SIG-M5 treated with dmso at 0.1 percent for 504 hours (cell line): Measurements from ENCODE around the gene FOXJ1.
"Not testable (repeated sequence)": the region's sequence is repeated elsewhere in the genome, so short reads cannot be mapped to it uniquely, and the experiment has no call there.

Experiments
- DNase-seq: peaks from one replicate; lab custom pipeline; 2025; ENCODE audit not compliant: unreplicated experiment; lab: John Stamatoyannopoulos, UW

The FOXJ1 gene, protein sequence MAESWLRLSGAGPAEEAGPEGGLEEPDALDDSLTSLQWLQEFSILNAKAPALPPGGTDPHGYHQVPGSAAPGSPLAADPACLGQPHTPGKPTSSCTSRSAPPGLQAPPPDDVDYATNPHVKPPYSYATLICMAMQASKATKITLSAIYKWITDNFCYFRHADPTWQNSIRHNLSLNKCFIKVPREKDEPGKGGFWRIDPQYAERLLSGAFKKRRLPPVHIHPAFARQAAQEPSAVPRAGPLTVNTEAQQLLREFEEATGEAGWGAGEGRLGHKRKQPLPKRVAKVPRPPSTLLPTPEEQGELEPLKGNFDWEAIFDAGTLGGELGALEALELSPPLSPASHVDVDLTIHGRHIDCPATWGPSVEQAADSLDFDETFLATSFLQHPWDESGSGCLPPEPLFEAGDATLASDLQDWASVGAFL

DNA sequence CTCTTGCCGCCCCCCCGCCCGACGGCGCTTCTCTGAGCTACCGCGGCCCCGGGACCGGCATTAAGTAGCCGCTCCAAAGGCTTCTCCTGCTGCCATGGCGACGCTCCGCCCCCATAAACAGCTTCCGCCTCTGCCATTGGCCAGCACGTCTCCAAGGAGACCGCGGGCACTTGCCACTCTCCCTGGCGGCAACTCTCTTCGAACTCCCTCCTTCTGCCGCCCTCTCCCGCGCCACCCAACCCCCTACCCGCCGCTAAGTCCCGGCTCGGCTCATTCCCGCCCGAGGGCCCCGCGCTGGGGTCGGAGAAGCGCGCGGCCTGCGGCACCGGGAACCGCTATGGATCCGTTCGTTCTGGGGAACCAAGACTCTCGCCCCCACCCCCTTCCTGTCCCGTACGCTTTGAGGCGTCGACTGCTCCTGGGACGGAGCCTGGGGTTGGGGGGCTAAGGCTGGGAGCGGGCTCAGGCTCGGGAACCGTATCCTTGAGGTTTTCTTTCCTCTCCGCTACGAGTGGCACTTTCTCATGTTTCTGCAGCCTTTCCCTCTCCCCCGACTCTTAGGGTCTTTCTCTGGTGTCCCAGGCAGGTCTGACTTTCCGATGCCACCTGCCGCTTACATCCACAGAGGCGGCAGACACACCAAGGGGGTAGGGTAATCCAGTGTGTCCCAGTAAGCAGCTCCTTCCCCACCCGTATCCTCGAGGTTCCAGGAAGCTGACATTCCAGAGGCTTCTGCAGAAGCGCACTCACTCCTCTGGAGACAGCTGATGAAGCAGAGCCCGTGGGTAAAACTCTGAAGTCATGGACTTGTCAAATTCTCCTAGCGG is at the start of gene FOXJ1:
Gene FOXJ1 (minus strand): TSS at position 34 of the 827 bp plus-strand sequence. CDS start 850 bp downstream, outside the sequence.
- DNase-seq, result peak; percentile 81

DNA sequence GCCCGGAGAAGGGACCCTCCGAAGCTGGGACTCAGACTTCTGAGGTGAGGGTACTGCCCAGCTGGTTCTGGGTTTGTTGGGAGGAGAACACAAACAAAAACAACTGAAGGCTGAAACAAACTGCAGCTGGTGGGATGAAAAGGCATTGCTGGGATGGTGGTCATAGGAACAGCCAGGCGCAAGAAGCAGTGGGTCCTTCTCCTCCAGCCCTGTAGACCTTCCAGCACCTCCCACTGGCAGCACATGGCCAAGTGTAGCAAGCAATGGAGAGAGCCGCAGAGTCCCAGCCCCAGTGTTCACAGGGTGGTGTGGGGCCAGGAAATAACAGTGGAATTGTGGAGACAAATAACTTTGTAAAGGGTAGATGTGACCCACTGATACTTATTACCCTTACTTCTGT is 48.7 kb upstream of the FOXJ1 start:
- no peak for DNase-seq

DNA sequence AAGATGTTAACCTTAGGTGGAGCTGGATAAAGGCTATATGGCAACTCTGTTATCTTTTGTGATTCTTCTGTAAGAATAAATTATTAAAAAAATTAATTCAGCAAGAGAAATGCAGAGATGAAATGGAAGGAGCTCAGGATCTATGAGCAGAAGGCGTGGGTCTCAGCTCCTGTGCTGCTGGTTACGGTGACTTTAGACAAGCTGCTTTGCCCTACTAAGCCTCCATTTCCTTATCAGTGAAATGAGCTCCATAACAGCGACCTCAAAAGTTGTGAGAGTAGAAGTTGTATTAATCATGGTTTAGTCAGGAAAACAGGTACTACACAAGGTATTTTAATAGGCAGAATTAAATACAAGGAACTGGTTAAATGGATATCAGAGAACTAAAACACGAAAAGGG is 48.2 kb upstream of the FOXJ1 start:
- no peak for DNase-seq

DNA sequence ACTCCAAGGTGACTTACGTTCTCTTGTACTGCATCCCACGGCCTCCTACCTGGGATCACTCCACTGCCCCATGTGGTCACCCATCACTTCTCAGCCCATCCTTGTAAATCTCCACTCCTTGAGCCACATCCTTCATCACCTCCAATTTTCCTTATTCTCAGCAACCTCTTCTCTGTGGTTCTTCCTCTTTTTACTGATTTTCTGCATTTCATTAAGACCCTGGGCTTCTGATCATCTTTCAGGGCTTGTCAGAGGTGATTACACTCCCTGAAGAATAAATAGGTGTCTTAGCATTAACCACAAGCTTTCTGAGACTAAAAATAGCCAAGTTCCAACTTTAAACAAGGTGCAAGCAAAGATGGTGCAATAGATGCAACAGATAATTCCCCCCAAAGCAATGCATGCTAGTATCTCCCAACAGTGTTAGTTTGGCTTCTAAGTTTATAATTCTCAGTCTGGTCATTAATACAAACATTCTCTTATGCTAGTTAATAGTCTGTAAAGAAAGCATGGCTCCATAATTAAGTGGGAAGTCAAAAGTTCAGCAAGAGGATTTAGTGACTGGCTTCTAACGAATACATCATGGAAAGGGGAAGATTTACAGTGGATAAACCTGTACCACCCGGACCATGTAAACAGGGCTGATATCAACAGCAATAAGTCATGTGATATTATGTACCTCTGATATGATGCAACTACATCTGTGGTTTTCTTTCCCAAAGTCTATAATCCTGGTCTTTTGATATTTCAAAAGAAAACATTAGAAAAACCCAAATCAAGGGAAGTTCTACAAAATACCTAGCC is 47.4 kb upstream of the FOXJ1 start:
- no peak for DNase-seq

DNA sequence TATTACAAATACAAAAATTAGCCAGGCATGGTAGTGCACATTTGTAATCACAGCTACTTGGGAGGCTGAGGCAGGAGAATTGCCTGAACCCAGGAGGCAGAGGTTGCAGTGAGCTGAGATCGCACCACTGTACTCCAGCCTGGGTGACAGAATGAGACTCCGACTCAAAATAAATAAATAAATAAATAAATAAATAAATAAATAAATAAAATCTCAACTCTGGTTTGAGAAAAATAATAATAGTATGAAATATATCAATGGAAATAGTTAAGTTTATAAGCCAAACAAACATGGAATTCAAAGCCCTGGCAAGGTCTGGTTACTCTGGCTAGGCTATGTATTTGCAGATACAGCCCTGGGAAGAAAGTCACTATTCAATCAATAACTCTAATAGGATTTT is 45.7 kb upstream of the FOXJ1 start:
- not testable (repeated sequence) for DNase-seq

DNA sequence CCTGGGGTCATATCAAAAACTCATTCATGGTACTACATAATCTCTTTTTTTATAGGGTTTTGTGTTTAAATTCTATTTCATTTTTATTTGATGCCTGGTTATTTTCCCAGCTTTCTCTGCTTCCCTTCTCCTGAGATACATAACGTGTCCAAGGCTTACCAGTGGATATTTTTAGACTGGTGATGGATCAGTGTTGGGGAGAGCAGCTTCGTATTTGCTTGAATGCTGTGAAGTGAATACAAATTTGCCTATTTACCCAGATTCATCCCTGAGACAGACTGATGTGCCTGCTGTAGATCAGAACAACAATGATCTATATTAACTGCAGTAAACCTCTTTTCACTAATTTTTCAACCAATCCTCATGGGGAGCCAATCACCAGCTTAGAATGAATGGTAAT is 43.2 kb upstream of the FOXJ1 start:
- no peak for DNase-seq

DNA sequence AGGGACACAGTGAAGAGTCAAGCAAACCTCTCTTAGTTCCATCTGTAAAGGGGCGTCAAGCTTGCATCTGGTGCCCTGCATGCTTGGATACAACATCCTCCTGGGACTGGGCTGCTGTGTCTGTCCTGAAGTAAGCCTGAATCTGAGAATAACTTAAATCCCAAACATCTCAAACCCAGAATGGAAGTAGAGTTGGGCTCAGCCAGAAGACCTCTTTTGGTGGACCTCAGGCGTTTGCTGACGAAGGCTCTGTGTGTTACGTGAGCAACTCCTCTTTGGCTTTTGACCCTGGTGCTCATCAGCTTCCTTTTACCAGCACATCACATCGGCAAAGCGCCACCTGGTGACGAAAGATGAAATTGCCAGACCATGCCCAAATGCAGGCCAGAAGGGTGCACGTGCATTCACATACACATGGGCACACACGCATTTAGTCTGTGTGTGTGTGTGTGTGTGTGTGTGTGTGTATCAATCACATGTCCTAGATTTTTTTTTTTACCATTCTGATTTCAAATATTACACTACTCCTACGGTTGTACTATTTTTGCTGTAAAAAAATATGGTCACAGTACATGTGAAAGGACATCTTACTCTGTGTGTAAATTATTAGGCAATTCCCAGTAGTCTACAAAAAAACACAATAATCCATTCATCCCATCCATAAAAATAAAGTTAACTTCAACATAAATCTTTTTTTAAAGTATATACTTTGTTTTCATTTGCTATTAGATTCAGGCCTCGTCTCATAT is 41.1 kb upstream of the FOXJ1 start:
- DNase-seq, result peak; percentile 92

DNA sequence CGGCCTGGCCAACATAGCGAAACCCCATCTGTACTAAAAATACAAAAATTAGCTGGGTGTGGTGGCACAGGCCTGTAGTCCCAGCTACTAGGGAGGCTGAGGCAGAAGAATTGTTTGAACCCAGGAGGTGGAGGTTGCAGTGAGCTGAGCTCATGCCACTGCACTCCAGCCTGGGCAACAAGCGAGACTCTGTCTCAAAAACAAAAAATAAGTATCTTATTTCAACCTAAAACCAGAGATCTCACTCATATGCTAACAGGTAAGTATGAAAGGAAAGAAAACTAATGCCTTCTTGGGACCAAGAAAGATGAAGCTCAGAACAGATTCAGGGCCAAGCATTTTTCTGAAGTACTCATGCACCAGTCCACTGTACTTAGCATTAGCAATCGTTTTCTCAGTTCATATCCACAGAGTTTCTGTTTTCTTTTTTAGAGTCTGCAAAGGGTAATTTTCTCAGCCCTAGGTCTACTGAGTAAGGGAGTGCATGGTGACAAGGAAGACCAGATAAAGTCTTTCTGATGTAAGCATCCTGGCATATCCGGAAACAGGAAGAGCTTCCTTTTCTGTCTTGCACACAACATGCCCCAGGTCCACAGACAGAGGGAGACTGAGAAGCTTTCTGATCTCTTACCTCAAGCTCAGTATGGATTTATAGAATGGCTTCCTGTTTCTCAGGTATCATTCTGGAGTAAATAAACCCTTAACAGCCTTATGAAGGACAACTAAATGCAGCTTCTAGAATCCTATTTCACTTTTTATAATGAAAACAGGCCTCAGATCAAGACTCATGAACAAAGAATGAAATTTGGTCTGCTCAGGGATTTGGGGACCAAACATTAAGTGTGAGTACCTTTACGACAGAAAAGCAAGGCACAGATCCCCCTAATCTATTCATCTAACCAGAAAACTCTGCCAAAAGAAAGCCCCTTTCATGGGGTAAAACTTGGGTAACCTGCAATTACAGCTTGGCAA is 38.7 kb upstream of the FOXJ1 start:
- peak; percentile 18 for DNase-seq

DNA sequence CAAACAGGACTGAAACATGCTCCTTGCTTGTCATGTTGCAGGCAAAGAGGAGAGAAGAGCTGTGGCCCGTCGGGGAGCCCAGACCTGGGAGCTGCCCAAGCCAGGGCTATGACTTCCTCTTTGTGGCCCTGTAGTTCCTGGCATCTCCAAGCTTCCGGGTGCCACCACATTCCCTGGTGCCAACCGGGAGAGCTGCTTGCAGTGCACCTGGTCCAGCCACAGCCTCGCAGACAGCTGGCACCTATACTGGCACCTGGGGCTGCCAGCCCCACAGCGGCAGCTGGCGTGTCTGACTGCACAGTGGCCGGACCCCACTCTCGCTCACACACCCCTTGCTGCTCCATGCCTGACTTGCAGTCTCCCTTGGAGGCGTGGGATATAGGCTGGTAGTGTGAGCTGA is 37.1 kb upstream of the FOXJ1 start:
- no peak for DNase-seq

DNA sequence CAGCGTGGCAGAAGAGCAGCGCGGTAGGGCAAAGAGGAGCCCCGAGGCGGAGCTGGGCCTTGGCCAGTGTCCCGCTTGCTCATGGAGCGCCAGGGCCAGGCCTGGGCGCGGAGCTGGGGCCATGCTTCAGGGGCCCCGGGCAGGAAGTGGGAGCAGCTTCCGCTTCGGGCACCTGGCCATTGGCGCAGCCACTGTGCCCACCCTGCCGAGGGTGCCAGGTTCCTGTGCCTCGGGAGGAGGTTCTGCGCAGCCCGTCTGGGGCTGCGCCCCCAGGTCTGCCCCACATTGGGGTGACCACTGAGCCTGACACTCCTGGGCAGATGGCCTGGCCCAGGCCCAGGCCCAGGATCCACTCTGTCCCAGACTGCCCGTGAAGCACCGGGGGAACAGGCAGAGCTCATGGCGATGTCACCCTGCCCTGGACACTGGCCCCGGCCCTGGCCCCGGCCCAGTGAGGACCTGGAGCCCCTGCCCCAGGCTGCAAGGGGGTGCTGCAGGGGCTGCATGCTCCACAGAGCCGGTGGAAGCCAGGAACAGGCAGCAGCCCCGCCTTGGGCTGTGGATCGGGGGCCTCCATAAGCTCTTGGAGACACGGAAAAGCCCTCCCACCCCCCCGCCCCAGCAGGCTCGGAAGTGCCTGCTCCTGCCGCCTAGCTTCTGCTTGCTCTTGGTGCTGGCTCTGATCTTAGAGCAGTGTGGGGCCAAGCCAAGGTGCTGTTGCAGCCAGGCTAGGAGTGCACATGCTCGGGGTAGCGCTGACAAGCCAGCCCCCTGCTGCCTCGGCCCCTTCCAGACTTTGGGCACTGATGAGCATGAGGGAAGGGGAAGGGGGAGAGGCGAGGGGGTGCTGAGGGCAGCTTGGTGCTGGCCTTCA is 35.9 kb upstream of the FOXJ1 start:
- DNase-seq, result no peak

DNA sequence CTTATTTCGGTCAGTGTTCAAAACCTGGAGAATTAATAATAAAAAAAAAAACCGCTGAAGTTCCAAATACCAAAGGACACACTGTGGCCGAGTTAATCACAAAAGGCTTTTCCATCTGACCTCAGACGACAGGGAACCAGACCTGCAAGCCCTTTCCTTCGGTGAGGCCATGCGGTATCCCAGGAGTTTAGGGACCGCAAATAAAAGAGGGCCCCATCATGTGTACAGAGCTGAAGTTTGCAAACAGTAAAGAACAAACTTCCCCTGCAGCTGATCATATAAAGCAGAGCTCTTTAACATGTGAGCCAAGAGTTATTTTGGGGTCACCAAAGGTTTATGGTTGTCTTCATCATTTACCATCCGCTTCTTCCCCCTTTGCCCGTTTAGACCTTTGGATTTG is 33.0 kb upstream of the FOXJ1 start:
- DNase-seq, result no peak

DNA sequence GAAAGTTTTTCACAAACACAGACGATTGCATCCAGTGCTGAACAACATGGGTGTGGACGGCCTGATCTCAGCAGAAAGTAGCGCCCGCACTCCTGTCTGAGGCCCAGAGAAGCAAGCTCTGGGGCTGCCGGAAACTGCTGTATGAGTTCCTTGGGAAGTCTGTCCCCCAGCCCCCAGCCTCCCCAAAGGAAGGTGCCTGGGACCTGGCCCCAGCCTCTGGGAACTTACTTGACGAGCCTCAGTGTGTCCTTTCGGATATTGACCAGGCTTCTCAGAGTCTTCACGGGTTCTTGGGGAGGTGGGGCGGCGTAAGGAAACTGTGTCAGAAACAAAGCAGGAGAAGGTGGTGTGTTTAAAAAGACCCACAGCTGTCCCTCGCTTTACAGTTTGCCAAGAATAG is 32.4 kb upstream of the FOXJ1 start:
- DNase-seq, result no peak

DNA sequence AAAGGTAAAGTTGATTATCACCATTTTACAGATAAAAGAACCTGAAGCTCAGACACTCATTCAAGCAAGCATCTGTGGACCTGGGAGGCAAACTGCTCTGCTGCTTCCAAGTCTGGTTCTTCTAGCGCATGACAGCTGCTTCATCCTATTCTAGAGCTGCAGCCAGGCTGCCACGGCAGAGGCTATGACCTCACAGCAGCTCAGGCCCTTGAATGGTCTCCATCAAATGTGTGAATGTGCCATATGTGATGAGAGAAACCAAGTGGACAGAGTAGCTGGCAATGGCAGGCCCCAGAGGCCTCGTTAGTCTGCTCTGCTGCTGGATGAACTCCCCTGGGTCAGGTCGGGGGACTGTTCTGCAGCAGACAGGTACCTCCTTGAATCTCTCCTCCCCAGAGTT is 30.7 kb upstream of the FOXJ1 start:
- no peak for DNase-seq

DNA sequence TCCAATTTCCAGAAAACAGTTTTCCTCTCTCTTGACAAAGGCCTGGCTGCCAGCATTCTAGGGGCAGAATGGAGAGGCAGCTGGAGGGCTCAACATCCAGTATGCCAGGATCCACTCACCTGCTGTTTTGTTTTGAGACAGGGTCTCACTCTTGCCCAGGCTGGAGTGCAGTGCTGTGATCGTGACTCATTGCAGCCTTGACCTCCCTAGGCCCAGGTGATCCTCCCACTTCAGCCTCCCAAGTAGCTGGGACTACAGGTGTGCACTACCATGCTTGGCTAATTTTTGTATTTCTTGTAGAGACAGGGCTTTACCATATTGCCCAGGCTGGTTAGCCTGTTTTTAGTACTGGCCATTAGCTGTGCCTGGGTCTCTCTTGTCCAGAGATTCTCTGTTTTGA is 29.1 kb upstream of the FOXJ1 start:
- DNase-seq, result no peak

DNA sequence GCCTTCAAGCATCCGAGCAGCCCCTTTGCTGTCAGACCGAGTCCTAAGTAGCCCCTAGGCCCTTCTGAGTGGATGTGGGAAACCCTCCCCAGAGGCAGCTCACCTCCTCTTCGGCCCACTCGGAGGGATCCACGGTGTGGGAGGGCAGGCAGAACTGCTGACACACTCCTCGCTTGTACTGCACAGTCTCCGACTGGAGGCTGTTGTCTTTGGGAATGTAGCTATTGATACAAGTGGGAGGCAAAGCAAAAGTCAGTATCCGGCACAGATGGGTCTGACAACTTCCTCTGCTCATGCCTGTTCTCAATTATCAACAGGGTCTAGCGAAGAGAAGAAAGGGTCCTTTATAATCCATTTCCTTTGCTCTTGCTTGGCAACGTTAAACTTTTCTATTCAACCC is 25.9 kb upstream of the FOXJ1 start:
- DNase-seq, result no peak

DNA sequence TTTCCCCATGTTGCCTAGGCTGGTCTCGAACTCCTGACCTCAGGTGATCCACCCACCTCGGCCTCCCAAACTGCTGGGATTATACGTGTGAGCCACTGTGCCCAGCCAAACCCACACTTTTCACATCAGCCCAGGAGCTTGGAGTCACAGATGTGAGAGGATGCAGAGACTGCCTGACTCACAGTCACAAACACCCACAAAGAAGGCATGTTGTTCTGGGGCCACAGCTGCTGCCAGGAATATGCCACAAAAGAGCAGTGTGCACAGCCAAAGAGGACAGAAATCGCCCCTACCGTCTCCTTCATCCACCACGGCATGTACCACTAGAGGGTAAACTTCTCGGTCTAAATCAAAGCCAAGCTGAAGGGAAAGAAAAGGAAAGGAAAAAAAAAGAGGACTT is 25.1 kb upstream of the FOXJ1 start:
- no peak for DNase-seq

DNA sequence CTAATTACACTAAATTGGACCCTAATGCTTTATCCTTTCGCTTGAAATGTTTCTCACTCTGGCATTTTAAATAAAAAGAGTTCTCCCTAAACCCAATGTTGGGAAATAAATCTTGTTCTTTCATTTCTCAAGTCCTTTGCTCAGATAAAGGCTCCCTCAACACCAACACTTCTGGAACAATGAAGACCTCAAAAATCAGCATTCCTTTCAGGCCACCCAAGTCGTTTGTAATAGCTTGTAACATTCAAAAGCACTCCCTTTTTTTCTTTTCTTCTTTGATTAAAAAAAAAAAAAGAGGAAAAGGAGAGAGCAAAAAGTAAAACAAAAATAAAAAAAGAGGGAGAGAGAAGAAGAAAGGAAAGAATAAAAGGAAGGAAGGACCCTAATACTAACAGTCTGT is 23.3 kb upstream of the FOXJ1 start:
- no peak for DNase-seq

DNA sequence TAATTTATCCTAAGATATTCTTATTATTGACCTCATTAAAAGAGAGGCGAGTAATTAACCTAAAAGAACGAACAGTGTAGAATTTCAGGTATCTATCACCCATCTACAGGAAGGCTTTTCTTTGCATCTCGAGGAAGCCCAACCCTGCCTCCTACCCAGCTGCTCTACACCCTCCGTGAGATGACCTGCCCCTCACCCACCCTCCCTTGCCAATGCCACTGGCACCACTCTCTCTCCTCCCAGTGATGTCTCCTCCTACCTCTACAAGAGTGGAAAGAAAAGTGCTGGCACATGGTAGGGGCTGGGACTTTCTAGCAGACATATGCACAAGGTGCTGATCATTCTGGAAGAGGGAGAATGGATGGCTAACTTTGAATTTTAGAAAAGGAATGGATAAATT is 22.9 kb upstream of the FOXJ1 start:
- DNase-seq, result no peak
